ENCODE results near the gene FOXK1.

- TF ChIP-seq NFIC (IDR thresholded peaks at IDR 0.05; ENCODE audit: low read length) (no peak), RELA (CRISPR knock-in tag; IDR thresholded peaks at IDR 0.05) (no peak), HCFC1 (IDR thresholded peaks at IDR 0.05; ENCODE audit: low read depth, low read length) (no peak), MXD4 (CRISPR knock-in tag; IDR thresholded peaks at IDR 0.05) (no peak), ZNF704 (CRISPR knock-in tag; IDR thresholded peaks at IDR 0.05; ENCODE audit: borderline replicate concordance) (no peak), CEBPB (IDR thresholded peaks at IDR 0.05; ENCODE audit: borderline replicate concordance, low read depth, low read length) (no peak), FOXP1 (IDR thresholded peaks at IDR 0.05) (no peak), FOXP1 (CRISPR knock-in tag; IDR thresholded peaks at IDR 0.05) (no peak), MXI1 (IDR thresholded peaks at IDR 0.05; ENCODE audit: borderline replicate concordance, low read depth, low read length) (no peak), RFX5 (IDR thresholded peaks at IDR 0.05; ENCODE audit: low read depth, low read length) (no peak), RAD21 (CRISPR knock-in tag; IDR thresholded peaks at IDR 0.05) (no peak)
- TF ChIP-seq, protein P1, sequence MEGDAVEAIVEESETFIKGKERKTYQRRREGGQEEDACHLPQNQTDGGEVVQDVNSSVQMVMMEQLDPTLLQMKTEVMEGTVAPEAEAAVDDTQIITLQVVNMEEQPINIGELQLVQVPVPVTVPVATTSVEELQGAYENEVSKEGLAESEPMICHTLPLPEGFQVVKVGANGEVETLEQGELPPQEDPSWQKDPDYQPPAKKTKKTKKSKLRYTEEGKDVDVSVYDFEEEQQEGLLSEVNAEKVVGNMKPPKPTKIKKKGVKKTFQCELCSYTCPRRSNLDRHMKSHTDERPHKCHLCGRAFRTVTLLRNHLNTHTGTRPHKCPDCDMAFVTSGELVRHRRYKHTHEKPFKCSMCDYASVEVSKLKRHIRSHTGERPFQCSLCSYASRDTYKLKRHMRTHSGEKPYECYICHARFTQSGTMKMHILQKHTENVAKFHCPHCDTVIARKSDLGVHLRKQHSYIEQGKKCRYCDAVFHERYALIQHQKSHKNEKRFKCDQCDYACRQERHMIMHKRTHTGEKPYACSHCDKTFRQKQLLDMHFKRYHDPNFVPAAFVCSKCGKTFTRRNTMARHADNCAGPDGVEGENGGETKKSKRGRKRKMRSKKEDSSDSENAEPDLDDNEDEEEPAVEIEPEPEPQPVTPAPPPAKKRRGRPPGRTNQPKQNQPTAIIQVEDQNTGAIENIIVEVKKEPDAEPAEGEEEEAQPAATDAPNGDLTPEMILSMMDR (CRISPR knock-in tag; IDR thresholded peaks at IDR 0.05) = no peak
- TF ChIP-seq, protein P2, sequence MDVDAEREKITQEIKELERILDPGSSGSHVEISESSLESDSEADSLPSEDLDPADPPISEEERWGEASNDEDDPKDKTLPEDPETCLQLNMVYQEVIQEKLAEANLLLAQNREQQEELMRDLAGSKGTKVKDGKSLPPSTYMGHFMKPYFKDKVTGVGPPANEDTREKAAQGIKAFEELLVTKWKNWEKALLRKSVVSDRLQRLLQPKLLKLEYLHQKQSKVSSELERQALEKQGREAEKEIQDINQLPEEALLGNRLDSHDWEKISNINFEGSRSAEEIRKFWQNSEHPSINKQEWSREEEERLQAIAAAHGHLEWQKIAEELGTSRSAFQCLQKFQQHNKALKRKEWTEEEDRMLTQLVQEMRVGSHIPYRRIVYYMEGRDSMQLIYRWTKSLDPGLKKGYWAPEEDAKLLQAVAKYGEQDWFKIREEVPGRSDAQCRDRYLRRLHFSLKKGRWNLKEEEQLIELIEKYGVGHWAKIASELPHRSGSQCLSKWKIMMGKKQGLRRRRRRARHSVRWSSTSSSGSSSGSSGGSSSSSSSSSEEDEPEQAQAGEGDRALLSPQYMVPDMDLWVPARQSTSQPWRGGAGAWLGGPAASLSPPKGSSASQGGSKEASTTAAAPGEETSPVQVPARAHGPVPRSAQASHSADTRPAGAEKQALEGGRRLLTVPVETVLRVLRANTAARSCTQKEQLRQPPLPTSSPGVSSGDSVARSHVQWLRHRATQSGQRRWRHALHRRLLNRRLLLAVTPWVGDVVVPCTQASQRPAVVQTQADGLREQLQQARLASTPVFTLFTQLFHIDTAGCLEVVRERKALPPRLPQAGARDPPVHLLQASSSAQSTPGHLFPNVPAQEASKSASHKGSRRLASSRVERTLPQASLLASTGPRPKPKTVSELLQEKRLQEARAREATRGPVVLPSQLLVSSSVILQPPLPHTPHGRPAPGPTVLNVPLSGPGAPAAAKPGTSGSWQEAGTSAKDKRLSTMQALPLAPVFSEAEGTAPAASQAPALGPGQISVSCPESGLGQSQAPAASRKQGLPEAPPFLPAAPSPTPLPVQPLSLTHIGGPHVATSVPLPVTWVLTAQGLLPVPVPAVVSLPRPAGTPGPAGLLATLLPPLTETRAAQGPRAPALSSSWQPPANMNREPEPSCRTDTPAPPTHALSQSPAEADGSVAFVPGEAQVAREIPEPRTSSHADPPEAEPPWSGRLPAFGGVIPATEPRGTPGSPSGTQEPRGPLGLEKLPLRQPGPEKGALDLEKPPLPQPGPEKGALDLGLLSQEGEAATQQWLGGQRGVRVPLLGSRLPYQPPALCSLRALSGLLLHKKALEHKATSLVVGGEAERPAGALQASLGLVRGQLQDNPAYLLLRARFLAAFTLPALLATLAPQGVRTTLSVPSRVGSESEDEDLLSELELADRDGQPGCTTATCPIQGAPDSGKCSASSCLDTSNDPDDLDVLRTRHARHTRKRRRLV (CRISPR knock-in tag; IDR thresholded peaks at IDR 0.05) = no peak
These were observed 24.5 kb downstream of the FOXK1 start for GRCh38 chr7:4706384-4707216.

Measured in HepG2 (cell line).